GM12878 (cell line): Measurements from ENCODE around the gene PI4KA. TPM values are rescaled to one million over a fixed set of nuclear protein-coding genes. Genes with fewer than 3 reads are reported as not detected.

ENCODE experiments used
- ASH2L ChIP-seq: fragments of 300-600, 200-600 bp; sonication (generic); IDR thresholded peaks from 2 replicates; pipeline ENCODE4 v1.6.1; 2017; ENCODE audit warnings: low read depth, mild to moderate bottlenecking, borderline replicate concordance
- ATF2 ChIP-seq: IDR thresholded peaks from 2 replicates; pipeline ENCODE4 v1.6.1; 2012; ENCODE audit warnings: low read length, inconsistent platforms
- BCL11A ChIP-seq: IDR thresholded peaks from 2 replicates; pipeline ENCODE4 v1.6.1; 2011; ENCODE audit warnings: low read depth, low read length
- BHLHE40 ChIP-seq, 2 experiments: fragments of 450-650 bp in 1 of 2; IDR thresholded peaks; 2 replicates each; pipeline ENCODE4 v1.6.1; 2011 to 2017; ENCODE audit warnings: low read depth in 2 of 2, borderline replicate concordance in 1 of 2, improper control_type of control experiment in 1 of 2, low read length in 1 of 2, mild to moderate bottlenecking in 1 of 2
- CBFB ChIP-seq: IDR thresholded peaks from 2 replicates; pipeline ENCODE4 v1.6.1; 2016; ENCODE audit warnings: antibody characterized with exemption, low read depth
- CREB1 ChIP-seq: IDR thresholded peaks from 2 replicates; pipeline ENCODE4 v1.6.1; 2012; ENCODE audit warnings: low read depth, mild to moderate bottlenecking, inconsistent platforms
- CREM ChIP-seq: IDR thresholded peaks from 2 replicates; pipeline ENCODE4 v1.6.1; 2014; ENCODE audit warnings: antibody characterized with exemption, low read depth
- EED ChIP-seq: sonication (generic); IDR thresholded peaks from 2 replicates; pipeline ENCODE4 v1.6.1; 2016; ENCODE audit warnings: antibody characterized with exemption, low read depth
- GATAD2B ChIP-seq: fragments of 450-650 bp; conservative IDR thresholded peaks from 2 replicates; pipeline ENCODE4 v1.6.1; 2017; ENCODE audit warnings: low read depth, mild to moderate bottlenecking, moderate library complexity
- MEF2A ChIP-seq: IDR thresholded peaks from 2 replicates; pipeline ENCODE4 v1.6.1; 2011; ENCODE audit warnings: low read depth, mild to moderate bottlenecking, low read length, moderate library complexity; ENCODE audit not compliant: insufficient read depth
- MXI1 ChIP-seq: fragments of 150-350 bp; IDR thresholded peaks from 2 replicates; pipeline ENCODE4 v1.6.1; 2011; ENCODE audit warnings: low read depth, mild to moderate bottlenecking, inconsistent platforms, low read length, improper control_type of control experiment
- NFIC ChIP-seq: IDR thresholded peaks from 2 replicates; pipeline ENCODE4 v1.6.1; 2012; ENCODE audit warnings: low read depth, mild to moderate bottlenecking, inconsistent platforms, low read length, moderate library complexity
- NR2F1 ChIP-seq: fragments of 450-650 bp; conservative IDR thresholded peaks from 2 replicates; pipeline ENCODE4 v1.6.1; 2017; ENCODE audit warnings: mild to moderate bottlenecking
- PAX5 ChIP-seq: IDR thresholded peaks from 2 replicates; pipeline ENCODE4 v1.6.1; 2011; ENCODE audit warnings: low read depth, low read length, borderline replicate concordance
- RBBP5 ChIP-seq: fragments of 200-600 bp; sonication (generic); conservative IDR thresholded peaks from 2 replicates; pipeline ENCODE4 v1.6.1; 2016
- RCOR1 ChIP-seq: conservative IDR thresholded peaks from 2 replicates; pipeline ENCODE4 v1.6.1; 2012; ENCODE audit warnings: low read depth, low read length, improper control_type of control experiment
- RUNX3 ChIP-seq: IDR thresholded peaks from 2 replicates; pipeline ENCODE4 v1.6.1; 2012; ENCODE audit warnings: low read length, inconsistent platforms
- SKIL ChIP-seq: fragments of 450-650 bp; IDR thresholded peaks from 2 replicates; pipeline ENCODE4 v1.6.1; 2017; ENCODE audit warnings: mild to moderate bottlenecking, low read depth, inconsistent platforms; ENCODE audit not compliant: poor library complexity, severe bottlenecking
- SP1 ChIP-seq: IDR thresholded peaks from one replicate; pipeline ENCODE4 v1.6.1; 2011; ENCODE audit warnings: low read depth, low read length
- SPI1 ChIP-seq: IDR thresholded peaks from 2 replicates; pipeline ENCODE4 v1.6.1; 2011; ENCODE audit warnings: low read depth, mild to moderate bottlenecking, low read length, moderate library complexity, borderline replicate concordance; ENCODE audit not compliant: insufficient read depth
- SREBF2 ChIP-seq: IDR thresholded peaks from 2 replicates; pipeline ENCODE4 v1.6.1; 2012; ENCODE audit warnings: mild to moderate bottlenecking, low read length
- TBL1XR1 ChIP-seq: IDR thresholded peaks from 2 replicates; pipeline ENCODE4 v1.6.1; 2012; ENCODE audit warnings: low read depth, low read length, improper control_type of control experiment
- TCF12 ChIP-seq: IDR thresholded peaks from 2 replicates; pipeline ENCODE4 v1.6.1; 2011; ENCODE audit warnings: low read depth, mild to moderate bottlenecking, low read length
- TCF3 ChIP-seq: IDR thresholded peaks from 2 replicates; pipeline ENCODE4 v1.6.1; 2012; ENCODE audit warnings: low read depth, mild to moderate bottlenecking, low read length, borderline replicate concordance; ENCODE audit not compliant: insufficient read depth
- polyA plus RNA-seq, 11 experiments: library from polyadenylated mRNA; depleted of rRNA in 4 of 11; unstranded in 6 of 11; stranded (reverse) in 5 of 11; fragments of >200 nt; fragmentation: Nextera tagmentation in 4 of 11; fragmentation: Illumina TruSeq in 1 of 11; extraction: Ambion mirVana in 4 of 11; extraction: Trizol in 1 of 11; gene quantifications; 1 replicate in 1 of 11; 2 replicates in 10 of 11; pipeline versions ENCODE4 v1.2.1 to v1.2.3, GENCODE V29; 2011 to 2016; ENCODE audit warnings: inconsistent platforms in 2 of 11, missing spikeins in 2 of 11, low read depth in 1 of 11
- total RNA-seq, 4 experiments: library from RNA; depleted of rRNA in 3 of 4; stranded (reverse); fragments of >200 nt in 3 of 4; fragmentation: Illumina TruSeq in 1 of 4; extraction: Trizol in 1 of 4; gene quantifications; 2 replicates each; pipeline versions ENCODE4 v1.2.1 to v1.2.3, GENCODE V29; 2013 to 2021
- TF ChIP-seq, protein P1 (sequence below): IDR thresholded peaks from 2 replicates; pipeline ENCODE4 v1.6.1; 2011; ENCODE audit warnings: borderline replicate concordance, low read depth, mild to moderate bottlenecking, moderate library complexity, mixed read lengths, low read length; ENCODE audit not compliant: insufficient read depth; ENCODE audit errors: extremely low read length
- TF ChIP-seq, protein P2 (sequence below): IDR thresholded peaks from 2 replicates; pipeline ENCODE4 v1.6.1; 2012; ENCODE audit warnings: low read depth, low read length, improper control_type of control experiment

Gene PI4KA
- total and polyA plus RNA-seq, 10 of the 15 experiments (the other 5 are each of a cell fraction or from before 2014, with no cell fraction given), result 4.2 to 78.4 (median 42.1) TPM

DNA sequence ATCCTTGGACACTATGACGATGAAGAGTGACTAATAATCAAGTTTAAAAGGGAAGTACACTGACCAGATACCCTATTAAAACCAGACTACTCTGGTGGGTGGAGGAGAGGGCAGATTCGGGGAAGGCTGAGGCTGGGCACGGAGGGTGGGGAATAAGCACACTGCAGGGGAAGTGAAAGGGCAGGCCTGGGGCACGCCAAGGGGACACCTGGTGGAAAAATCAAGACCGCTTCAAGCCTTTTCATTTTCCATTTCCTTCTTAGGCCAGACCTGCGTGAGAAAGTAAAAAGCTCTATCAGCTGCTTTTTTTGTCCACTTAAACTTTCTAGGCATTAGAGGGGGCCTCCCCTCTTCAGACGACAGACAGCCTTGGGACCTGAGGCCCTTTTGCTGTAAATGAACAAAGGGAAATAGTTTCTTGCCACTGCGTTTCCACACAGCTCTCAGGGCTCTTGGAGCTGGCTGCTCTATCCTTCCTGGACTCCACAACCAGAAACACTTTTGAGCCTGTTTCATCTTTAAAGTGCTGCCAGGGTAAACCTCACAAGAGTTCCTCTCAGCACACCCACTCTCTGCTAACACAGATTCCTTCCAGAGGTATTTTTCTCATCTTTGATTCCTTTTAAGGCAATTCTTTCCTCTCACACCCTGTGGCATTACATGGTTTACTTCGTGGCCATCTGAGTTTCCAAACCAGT lies 109.7 kb downstream of the PI4KA start (continued):
- TF ChIP-seq GATAD2B (peak; percentile 40; the same call in 1 of the 2 replicates), SPI1 (peak; percentile 91), ASH2L (no peak), PAX5 (0 out of 2 replicates have a peak, but pooled peaks have one; percentile 55), NFIC (peak; percentile 82), BCL11A (peak; percentile 69), CREB1 (no peak; the same call in 1 of the 2 replicates), BHLHE40 (IDR thresholded peaks at IDR 0.05; ENCODE audit: borderline replicate concordance in 1 of 2, low read depth in 2 of 2, low read length in 1 of 2) (peak in 1 of 2 experiments; percentile 31; a peak in 1 of 4 replicates), RCOR1 (no peak), CBFB (0 out of 2 replicates have a peak, but pooled peaks have one; percentile 56), ATF2 (peak; percentile 80), CREM (peak; percentile 51; the same call in 1 of the 2 replicates), MXI1 (peak; percentile 71), TCF12 (peak; percentile 94), NR2F1 (peak; percentile 85), EED (peak; percentile 84), TCF3 (peak; percentile 97), SREBF2 (no peak), RUNX3 (peak; percentile 68), RBBP5 (no peak), SKIL (peak; percentile 94), TBL1XR1 (peak; percentile 65; the same call in 1 of the 2 replicates), MEF2A (0 out of 2 replicates have a peak, but pooled peaks have one; percentile 59), SP1 (peak; percentile 73)
- TF ChIP-seq, protein P1, sequence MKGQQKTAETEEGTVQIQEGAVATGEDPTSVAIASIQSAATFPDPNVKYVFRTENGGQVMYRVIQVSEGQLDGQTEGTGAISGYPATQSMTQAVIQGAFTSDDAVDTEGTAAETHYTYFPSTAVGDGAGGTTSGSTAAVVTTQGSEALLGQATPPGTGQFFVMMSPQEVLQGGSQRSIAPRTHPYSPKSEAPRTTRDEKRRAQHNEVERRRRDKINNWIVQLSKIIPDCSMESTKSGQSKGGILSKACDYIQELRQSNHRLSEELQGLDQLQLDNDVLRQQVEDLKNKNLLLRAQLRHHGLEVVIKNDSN, result no peak
- TF ChIP-seq, protein P2, sequence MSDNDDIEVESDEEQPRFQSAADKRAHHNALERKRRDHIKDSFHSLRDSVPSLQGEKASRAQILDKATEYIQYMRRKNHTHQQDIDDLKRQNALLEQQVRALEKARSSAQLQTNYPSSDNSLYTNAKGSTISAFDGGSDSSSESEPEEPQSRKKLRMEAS, result no peak
